ENCODE data around the gene ADAMTS12. TPM values are rescaled to one million over a fixed set of nuclear protein-coding genes. Genes with fewer than 3 reads are reported as not detected.

The ADAMTS12 gene
- total RNA-seq: 1 to 10 TPM; 3.4 to 6.4 TPM
- 1 to 10 TPM in 1 of 2 donors, under 1 TPM in 1; 0.49 to 1.2 TPM for polyA plus RNA-seq

- peak within 1 kb of the TSS in 2 of 3 donors; percentile 14 to 33 for H3K4me3 ChIP-seq (ENCODE audit: low read depth in 1 of 3, low read length in 3 of 3)
- H3K9ac ChIP-seq (ENCODE audit: low read depth in 1 of 2, low read length in 2 of 2): no peak within 1 kb of the TSS
- 8% methylated on average over 45 of the region's 45 CpGs for WGBS
- H3K27ac ChIP-seq (ENCODE audit: low read depth in 1 of 2, low read length in 2 of 2): peak within 1 kb of the TSS in 1 of 2 donors; percentile 50
- no peak for TF ChIP-seq NR2F2 (IDR thresholded peaks at IDR 0.05)
- peak in 1 of 2 donors; percentile 5 for TF ChIP-seq RXRA (IDR thresholded peaks at IDR 0.05)
- TF ChIP-seq SP1 (IDR thresholded peaks at IDR 0.05): no peak
- TF ChIP-seq GABPA (IDR thresholded peaks at IDR 0.05 in 1 of 2, conservative IDR thresholded peaks at IDR 0.05 in 1 of 2): no peak
- H3K36me3 ChIP-seq (ENCODE audit: control insufficient read depth in 4 of 4, insufficient read depth in 3 of 4, low read depth in 1 of 4, low read length in 3 of 4): no peaks in the 10 kb centered on the region
- H3K9me3 ChIP-seq (ENCODE audit: control insufficient read depth in 4 of 4, low read length in 3 of 4): peaks cover 0 to 8% (median 0%) of the 10 kb centered on the region in 4 donors
- peaks cover 0 to 2% (median 0%) of the 10 kb centered on the region in 4 donors for H3K4me1 ChIP-seq (ENCODE audit: control insufficient read depth in 4 of 4, insufficient read depth in 4 of 4, low read length in 3 of 4)
- no peak for DNase-seq (ENCODE audit: low spot score)
- peaks cover 0 to 7% (median 2%) of the 10 kb centered on the region in 4 donors for H3K27me3 ChIP-seq (ENCODE audit: control insufficient read depth in 4 of 4, insufficient read depth in 4 of 4, low read length in 3 of 4)
These were observed at the start of gene ADAMTS12 for GRCh38 chr5:33891788-33892619. TSS of gene ADAMTS12 (minus strand) at chr5:33891990. CDS start at chr5:33891856, 134 bp downstream.

DNA sequence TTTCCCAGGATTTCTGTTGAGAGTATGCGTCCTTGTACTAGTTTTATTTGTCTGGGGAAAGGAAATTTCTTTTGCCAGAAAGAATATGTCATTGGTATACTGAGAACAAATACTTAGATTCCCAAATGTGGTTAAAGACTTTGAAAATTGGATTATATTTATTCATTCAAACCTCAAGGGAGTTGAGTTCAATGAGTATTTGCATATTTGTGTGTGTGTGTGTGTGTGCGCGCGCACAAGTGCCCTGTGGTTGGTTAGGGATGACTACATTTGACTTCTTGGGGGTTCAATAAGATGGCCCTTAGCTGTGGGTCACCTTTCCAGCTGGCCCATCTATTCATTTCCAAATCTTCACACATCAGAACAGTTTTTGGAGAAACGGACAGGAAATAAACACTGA is 49.3 kb upstream of the ADAMTS12 start:
- H3K36me3 ChIP-seq (ENCODE audit: control insufficient read depth in 4 of 4, insufficient read depth in 3 of 4, low read depth in 1 of 4, low read length in 3 of 4): no peaks in the 10 kb centered on the region
- no peak for DNase-seq (ENCODE audit: low spot score)
- no peak for TF ChIP-seq ATF3 (IDR thresholded peaks at IDR 0.05)
- 86% methylated on average over 5 of the region's 5 CpGs for WGBS
- H3K27ac ChIP-seq (ENCODE audit: low read depth in 1 of 2, low read length in 2 of 2): no peak overlapping the region
- H3K9me3 ChIP-seq (ENCODE audit: control insufficient read depth in 4 of 4, low read length in 3 of 4): no peaks in the 10 kb centered on the region
- H3K4me3 ChIP-seq (ENCODE audit: low read depth in 1 of 3, low read length in 3 of 3): no peak overlapping the region
- H3K9ac ChIP-seq (ENCODE audit: low read depth in 1 of 2, low read length in 2 of 2): no peak overlapping the region
- peaks cover 3 to 13% (median 10%) of the 10 kb centered on the region in 4 donors for H3K27me3 ChIP-seq (ENCODE audit: control insufficient read depth in 4 of 4, insufficient read depth in 4 of 4, low read length in 3 of 4)
- peaks cover 5 to 10% (median 6%) of the 10 kb centered on the region in 4 donors for H3K4me1 ChIP-seq (ENCODE audit: control insufficient read depth in 4 of 4, insufficient read depth in 4 of 4, low read length in 3 of 4)

- H3K4me1 ChIP-seq (ENCODE audit: control insufficient read depth in 4 of 4, insufficient read depth in 4 of 4, low read length in 3 of 4): peaks cover 5 to 17% (median 11%) of the 10 kb centered on the region in 4 donors
- H3K27me3 ChIP-seq (ENCODE audit: control insufficient read depth in 4 of 4, insufficient read depth in 4 of 4, low read length in 3 of 4): peaks cover 3 to 13% (median 10%) of the 10 kb centered on the region in 4 donors
- no peak overlapping the region for H3K9ac ChIP-seq (ENCODE audit: low read depth in 1 of 2, low read length in 2 of 2)
- TF ChIP-seq JUND (IDR thresholded peaks at IDR 0.05): no peak
- TF ChIP-seq, protein P1, sequence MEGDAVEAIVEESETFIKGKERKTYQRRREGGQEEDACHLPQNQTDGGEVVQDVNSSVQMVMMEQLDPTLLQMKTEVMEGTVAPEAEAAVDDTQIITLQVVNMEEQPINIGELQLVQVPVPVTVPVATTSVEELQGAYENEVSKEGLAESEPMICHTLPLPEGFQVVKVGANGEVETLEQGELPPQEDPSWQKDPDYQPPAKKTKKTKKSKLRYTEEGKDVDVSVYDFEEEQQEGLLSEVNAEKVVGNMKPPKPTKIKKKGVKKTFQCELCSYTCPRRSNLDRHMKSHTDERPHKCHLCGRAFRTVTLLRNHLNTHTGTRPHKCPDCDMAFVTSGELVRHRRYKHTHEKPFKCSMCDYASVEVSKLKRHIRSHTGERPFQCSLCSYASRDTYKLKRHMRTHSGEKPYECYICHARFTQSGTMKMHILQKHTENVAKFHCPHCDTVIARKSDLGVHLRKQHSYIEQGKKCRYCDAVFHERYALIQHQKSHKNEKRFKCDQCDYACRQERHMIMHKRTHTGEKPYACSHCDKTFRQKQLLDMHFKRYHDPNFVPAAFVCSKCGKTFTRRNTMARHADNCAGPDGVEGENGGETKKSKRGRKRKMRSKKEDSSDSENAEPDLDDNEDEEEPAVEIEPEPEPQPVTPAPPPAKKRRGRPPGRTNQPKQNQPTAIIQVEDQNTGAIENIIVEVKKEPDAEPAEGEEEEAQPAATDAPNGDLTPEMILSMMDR (IDR thresholded peaks at IDR 0.05; ENCODE audit: low read depth, low read length, missing input control): no peak
- TF ChIP-seq YY1 (IDR thresholded peaks at IDR 0.05): no peak
- TF ChIP-seq SP1 (IDR thresholded peaks at IDR 0.05): no peak
- no peak for TF ChIP-seq TAF1 (conservative IDR thresholded peaks at IDR 0.05)
- TF ChIP-seq REST (IDR thresholded peaks at IDR 0.05): no peak
- no peak for TF ChIP-seq ZBTB33 (IDR thresholded peaks at IDR 0.05)
- no peak for TF ChIP-seq HNF4G (IDR thresholded peaks at IDR 0.05)
- TF ChIP-seq MAX (IDR thresholded peaks at IDR 0.05): no peak
- no peak for TF ChIP-seq ATF3 (IDR thresholded peaks at IDR 0.05)
- TF ChIP-seq FOXA2 (IDR thresholded peaks at IDR 0.05): no peak
- no peak for TF ChIP-seq HNF4A (conservative IDR thresholded peaks at IDR 0.05)
- no peak for TF ChIP-seq EGR1 (IDR thresholded peaks at IDR 0.05; ENCODE audit: low read depth in 2 of 2)
- no peak for TF ChIP-seq RXRA (IDR thresholded peaks at IDR 0.05)
- no peak for TF ChIP-seq NR2F2 (IDR thresholded peaks at IDR 0.05)
- no peak for TF ChIP-seq RAD21 (IDR thresholded peaks at IDR 0.05)
- TF ChIP-seq GABPA (IDR thresholded peaks at IDR 0.05 in 1 of 2, conservative IDR thresholded peaks at IDR 0.05 in 1 of 2): no peak
These were observed 47.9 kb upstream of the ADAMTS12 start for GRCh38 chr5:33939556-33940262.

More at GRCh38 chr5:33939556-33940262, 47.9 kb upstream of the ADAMTS12 start:
- Histone ChIP-seq H3K4me3 (ENCODE audit: low read depth in 1 of 3, low read length in 3 of 3) (no peak overlapping the region), H3K36me3 (ENCODE audit: control insufficient read depth in 4 of 4, insufficient read depth in 3 of 4, low read depth in 1 of 4, low read length in 3 of 4) (no peaks in the 10 kb centered on the region), H3K9me3 (ENCODE audit: control insufficient read depth in 4 of 4, low read length in 3 of 4) (no peaks in the 10 kb centered on the region), H3K27ac (ENCODE audit: low read depth in 1 of 2, low read length in 2 of 2) (no peak overlapping the region)
- WGBS: 72% methylated on average over 8 of the region's 8 CpGs
- DNase-seq (ENCODE audit: low spot score): no peak

Measured in liver (tissue), 9 donors.